GM15510 (cell line): ENCODE measurements around the gene SPEG.

ENCODE experiments used
- POLR2A ChIP-seq: IDR thresholded peaks from 3 replicates; pipeline ENCODE4 v1.6.1; 2011; ENCODE audit warnings: borderline replicate concordance; ENCODE audit not compliant: insufficient read length; ENCODE audit errors: extremely low read depth

SPEG gene

DNA sequence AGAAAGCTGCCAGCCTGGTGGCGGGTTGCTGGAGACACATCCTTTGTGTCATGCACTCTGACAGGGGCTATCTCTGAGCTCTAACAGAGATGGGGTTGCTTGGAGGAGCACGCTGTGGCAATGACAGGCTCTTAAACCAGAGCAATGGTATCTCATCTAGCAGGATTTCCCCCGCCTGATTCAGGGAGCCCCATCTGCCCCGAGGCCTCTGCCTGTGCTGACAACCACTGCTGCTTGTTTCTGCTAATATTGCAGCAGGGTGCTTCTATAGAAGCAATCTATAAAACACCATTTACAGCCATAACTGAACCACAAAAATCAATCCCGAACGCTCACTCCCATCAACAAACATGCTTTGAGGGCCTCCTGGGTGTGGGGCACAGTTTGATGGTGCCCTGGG is 34.1 kb upstream of the SPEG start:
- TF ChIP-seq POLR2A = no peak

DNA sequence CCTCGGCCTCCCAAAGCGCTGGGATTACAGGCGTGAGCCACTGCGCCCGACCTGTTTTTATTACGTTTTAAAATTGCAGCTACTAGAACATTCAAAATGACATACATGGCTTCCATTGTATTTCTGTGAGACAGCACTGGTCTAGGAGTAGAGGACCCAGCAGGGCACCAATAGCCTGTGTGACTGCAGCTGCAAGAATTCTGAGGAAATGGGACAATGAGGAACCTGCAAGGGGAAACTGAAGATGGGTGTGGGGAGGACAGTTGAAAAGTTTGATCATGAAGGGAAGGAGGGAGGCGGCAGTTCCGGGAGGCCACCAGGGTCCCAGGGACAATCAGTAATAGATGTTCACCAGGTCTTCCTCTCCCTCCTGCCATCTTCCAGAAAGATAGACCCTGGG is 33.0 kb upstream of the SPEG start:
- TF ChIP-seq POLR2A = no peak

DNA sequence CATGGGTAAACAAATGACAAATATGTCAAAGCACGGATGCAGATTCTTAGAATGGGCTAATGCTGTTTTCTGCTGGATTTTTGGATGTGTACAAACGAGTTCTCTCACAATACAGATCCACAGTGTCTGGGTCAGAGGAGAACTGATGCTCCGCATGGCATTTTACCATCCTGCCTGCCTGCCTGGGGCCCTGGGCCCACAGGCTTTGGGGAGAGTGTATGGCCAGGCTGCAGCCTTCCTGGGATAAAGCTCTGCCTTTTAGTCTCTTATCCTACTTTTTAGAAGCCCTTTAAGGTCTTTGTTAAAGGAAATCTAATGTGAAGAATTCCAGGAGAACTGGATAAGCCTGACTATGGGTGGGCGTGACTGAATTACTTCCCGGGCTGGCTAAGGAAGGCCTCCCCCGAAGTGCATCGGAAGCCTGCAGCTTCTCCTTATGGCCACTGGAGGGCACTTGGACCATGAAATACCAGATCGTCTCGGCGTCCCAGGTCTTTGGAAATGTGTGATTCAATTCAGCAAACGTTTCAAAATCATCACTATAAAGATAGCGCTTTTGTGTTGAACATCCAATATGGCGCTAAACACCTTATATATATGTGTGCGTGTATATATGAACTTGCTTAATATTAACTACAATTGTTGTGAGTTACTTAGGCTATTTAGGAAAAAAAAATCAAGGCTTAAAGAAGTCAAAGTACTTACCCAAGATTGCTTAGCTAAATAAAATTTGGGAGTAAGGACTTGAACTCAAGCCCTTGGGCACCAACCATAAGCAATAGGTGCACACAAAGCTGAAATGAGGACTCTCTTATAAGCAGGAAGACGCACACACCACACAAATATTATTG is 31.8 kb upstream of the SPEG start:
- TF ChIP-seq POLR2A = no peak

DNA sequence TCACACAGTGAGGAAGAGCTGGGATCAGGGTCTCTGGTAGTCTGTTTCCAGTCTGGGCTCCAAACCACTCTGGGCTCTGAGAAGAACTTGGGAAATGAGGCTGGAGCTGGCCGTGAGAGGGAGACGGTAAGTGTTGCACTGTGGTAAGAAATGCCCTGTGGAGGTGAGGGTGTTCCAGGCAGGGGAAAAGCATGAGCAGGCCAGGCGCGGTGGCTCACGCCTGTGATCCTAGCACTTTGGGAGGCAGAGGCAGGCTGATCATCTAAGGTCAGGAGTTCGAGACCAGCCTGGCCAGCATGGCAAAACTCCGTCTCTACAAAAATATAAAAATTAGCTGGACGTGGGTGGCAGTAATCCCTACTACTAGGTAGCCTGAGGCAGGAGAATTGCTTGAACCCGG is 30.8 kb upstream of the SPEG start:
- no peak for TF ChIP-seq POLR2A

DNA sequence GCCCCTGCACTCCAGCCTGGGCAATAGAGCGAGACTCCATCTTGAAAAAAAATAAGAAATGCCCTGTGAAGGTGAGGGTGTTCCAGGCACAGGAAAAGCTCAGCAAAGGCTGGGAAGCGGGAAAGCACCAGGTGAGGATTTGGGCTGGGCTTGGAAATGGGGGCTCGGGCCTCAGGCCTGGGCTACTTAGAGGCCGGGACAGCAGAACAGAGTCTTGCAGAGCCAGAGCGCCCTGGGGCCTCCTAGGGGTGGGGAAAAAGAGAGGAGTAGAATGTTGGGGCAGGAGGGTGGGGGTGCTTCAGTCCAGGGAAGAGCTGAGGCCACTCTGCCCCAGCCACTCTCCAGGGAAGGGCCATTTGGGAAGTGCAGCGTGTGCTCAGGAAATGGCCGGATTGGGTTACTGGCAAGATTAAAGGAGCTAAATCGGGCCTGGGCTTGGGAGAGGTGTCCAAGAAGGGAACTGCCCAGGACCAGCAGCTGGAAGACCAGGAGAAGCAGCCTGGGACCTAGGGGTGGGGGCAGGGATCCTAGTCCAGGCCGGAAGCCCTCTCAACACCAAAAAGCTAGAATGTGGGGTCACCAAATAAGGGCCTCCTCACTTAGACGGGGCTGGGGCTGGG is 30.2 kb upstream of the SPEG start:
- TF ChIP-seq POLR2A = no peak

DNA sequence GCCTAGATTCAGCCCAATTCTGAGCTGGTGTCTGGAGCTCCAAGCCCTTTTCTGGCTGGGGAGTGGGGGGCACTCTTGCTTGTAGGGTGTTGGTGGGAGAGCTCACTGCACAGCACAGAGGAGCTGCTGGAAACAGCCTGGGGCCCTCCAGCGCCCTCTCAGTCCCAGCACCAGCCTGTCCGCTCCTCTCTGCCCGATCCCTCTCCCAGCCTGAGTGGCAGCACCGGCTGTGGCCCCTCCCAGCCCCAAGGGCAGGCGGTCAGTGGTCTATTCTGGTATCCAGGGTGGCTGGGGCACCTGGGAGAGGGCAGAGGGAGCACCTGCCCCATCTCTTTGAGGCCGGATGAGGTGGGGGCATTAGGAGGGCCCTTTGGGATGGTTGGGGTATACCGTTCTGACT is 29.7 kb upstream of the SPEG start:
- no peak for TF ChIP-seq POLR2A

DNA sequence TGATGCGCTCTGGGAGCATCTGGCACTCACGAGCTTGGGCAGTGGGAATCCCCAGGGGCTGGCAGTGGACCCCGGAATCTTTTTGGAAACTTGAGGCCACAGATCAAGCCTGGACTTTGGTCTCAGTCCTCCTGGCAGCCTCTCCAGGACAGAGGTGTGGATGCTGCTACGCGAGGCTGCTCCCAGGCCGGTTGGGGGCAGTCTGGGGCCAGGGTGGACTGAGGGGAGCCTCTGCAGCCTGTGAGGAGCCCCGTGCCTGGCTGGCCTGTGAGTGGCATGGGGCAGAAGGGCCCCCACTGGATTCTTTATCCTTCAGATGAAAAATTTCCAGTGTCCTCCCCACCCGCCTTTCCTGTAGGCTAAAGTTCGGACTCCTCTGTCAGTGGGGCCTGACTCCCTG is 29.2 kb upstream of the SPEG start:
- TF ChIP-seq POLR2A = no peak

DNA sequence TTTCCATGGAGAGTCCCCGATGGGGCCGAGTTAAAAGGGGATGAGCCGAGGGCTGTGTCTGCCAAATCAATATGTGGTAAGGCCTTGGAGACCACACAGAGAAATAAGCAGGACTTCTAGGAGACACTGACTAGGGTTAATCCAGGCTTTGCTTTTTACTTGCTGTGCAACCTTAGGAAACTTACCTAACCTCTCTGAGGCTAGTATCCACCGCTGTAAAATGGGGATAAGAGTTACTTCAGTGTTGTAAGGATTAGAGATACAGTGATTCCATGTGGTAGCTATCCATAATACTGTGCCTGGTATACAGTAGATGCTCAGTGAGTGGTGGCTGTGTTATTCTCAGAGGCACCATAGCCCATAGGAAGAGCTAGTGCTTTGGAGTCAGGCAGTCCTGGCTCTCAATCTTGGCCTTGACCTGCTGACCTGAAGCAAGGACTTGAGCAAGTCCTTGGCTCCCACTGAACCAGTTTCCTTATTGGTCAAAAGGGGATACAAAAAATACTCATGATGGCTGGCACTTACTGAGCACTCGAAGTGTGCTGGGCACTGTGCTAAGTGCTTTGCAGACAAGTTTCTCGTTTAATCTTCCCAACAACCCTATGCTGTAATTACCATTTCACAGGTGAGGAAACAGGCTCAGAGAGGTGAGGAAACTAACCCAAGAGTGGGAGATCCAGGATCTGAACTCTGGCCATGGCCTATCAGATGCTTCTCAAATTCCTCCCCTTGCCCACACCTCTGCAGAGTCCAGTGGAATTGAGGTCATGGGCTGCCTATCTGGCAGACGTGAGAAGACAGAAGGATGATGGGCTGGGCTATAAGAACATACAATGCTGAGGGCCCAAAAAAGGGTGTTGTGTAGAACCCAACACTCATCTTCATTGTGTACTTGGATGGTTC is 28.4 kb upstream of the SPEG start:
- no peak for TF ChIP-seq POLR2A

DNA sequence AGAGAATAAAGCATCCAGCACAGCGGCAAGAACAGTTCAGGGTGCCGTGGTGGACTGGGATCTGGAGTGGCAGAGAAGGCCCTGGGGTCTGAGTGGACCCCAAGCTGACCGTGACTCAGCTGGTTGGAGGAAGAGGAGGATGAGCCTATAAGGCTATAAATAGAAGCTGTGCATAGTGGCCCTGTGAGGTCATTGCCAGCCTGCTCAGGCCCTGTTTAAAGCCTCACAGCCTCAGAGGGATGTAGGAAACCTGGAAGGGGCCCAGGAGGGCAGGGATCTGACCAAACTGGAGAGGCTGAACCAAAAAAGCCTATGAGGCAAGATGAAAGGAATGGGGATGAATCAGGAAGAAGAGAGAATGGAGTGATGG is 27.8 kb upstream of the SPEG start:
- no peak for TF ChIP-seq POLR2A

DNA sequence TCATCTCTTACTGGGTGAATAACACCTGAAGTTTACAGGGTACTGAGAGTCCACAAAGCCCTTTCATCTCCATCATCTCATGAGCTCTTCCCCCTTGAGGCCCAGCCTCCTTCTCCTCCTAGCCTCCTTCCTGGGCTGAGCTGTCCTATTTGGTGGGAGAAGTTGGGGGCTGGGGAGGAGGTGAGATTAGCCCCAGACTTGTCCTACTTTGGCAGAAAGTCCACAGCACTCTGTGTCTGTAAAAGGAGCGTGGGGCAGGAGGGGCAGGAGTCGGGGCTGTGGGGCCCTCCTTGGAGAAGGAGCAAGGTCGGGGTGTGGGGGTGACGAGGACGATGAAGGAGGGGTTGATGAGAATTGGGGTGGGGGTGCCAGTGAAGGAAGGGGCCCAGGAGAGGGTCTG is 26.4 kb upstream of the SPEG start:
- no peak for TF ChIP-seq POLR2A

DNA sequence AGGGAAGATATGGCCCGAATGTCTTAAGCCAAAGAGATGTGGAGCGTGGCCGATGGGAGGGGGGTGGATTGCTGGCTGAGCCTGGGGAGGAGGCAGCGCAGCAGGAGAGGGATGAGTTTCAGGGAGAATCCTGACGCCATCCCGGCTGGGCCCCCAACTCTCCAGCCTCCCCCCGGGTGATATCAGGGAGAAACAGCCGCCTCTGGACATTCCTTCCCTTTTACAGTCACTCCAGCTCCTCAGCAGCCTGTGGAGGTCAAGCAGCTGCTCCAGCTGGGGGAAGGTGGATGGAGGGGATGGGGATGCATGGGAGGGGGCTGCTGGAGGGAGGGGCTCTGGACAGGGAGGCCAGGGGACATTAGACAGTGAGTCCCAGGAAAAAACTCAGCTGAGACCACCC is 26.0 kb upstream of the SPEG start:
- TF ChIP-seq POLR2A = no peak

DNA sequence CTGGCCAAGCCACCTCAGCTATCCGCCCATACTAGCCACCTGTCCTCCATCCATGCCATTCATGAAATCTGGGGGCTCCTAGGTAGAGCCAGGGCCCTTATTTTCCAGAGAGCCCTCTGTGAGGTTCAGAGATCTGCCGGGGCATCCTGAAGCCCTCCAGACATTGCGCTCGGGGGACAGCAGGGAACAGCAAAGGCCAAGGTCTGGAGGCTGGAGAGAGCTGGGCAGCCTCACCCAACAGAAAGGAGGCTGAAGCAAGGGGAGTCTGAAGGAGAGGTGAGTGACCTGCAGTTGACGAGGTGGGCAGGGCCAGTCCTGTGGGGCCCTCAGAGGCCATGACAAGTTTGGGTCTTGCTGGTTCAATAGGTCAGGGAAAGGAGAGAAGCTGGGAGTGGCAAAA is 25.0 kb upstream of the SPEG start:
- no peak for TF ChIP-seq POLR2A

DNA sequence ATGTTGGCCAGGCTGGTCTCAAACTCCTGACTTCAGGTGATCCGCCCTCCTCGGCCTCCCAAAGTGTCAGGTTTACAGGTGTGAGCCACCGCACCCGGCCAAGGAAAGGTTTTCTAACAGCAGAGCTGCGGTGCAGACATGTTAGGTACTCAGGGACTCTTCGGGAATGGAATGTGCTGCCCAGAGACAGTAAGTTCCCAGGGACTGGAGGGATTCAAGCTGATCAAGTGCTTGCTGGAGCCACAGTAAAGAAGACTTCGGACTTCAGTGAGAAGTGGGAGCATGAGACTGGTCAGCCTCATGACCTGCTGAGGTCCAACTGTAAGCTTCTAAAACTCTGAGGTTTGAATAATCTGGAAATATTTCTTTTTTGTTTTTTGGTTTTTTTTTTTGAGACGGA is 24.3 kb upstream of the SPEG start:
- TF ChIP-seq POLR2A = no peak

DNA sequence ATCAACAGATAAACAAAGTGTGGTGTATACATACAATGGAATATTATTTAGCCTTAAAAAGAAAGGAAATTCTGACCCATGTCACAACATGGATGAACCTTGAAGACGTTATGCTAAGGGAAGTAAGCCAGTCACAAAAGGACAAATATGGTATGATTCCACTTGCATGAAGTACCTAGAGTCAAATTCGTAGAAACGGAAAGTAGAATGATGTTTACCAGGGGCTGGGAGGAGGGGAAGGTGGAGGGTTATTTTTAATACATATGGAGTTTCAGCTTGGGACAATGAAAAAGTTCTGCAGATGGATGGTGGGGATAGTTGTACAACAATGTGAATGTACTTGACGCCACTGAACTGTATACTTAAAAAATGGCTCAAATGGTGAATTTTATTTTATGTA is 19.8 kb upstream of the SPEG start:
- no peak for TF ChIP-seq POLR2A

DNA sequence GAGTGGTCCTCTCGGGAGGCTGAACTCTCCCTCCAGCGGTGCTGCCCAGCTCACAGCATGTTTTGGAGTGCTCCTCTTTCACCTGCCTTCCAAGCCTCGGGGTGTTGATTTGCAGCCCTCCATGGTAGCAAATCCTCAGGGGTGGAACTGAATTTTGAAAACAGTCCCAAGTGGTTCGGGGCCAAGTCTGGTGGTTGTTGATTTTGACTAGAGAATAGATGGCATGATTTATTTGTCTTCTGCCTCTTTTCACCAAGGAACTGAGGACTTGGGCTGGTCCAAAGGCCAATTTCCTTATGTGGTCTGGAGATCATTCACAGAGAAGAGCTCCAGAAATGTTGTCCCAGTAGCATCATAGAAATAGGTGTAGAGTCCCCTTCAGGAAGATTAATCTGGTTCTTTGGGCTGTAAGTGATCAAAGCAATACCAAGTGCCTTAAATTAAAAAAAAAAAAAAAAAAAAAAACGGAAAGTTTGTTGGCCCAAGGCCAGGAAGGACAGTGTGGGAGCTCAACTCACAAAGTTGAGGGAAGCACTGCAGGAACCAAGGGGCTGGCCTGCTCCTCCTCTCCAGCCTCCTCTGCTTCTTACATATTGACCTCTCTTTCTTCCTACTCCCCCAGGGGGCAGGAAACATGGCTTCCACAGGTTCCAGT is 18.9 kb upstream of the SPEG start:
- no peak for TF ChIP-seq POLR2A

DNA sequence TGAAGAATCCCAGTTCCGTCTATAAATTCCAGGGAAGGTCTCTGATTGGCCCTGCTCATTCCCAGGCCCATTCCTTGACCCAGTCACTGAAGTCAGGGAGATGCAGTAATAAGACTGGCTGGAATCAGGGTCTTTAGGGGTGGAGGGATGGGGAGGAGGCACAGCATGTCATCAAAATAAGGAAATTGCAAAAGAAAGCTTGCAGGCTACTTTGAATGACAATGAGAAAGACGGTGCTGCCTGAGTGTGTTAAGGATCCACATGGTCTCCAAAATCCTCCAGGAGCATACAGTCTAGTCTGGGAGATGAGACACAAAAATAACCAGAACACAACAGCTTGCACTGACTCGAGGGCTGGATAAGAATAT is 18.4 kb upstream of the SPEG start:
- no peak for TF ChIP-seq POLR2A

DNA sequence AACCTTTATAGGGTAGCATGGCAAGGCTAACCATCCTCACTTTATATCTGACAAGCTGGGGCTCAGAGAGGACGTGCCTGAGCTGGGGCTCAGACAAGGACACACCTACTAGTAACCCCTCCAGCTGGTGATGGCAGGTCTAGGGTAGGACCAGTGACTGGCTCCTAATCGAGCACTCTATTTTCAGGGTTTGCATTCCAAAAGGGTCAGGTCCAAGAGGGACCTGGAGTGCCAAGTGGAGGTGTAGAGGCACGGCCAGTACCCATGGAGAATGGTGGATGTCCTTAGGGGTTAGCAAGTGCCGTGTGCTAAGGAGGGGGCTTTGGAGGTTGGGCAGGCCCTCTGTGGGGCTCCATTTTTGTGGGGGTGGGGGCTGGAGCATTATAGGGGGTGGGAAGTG is 17.7 kb upstream of the SPEG start:
- no peak for TF ChIP-seq POLR2A
